HEK293 (cell line): Measurements from ENCODE around the gene TTC9C.

Source experiments
- HOXA7 ChIP-seq: sonication (generic); formaldehyde crosslinking; IDR thresholded peaks from 2 replicates; pipeline ENCODE4 v1.8.1; 2022; ENCODE audit warnings: missing genetic modification reagents, borderline replicate concordance
- PBX3 ChIP-seq: sonication (generic); formaldehyde crosslinking; IDR thresholded peaks from 2 replicates; pipeline ENCODE4 v1.8.1; 2022; ENCODE audit warnings: mild to moderate bottlenecking, moderate library complexity, missing genetic modification reagents
- ZEB2 ChIP-seq: fragments of 450-650 bp; formaldehyde crosslinking; IDR thresholded peaks from 2 replicates; pipeline ENCODE4 v1.5.1; 2016; ENCODE audit warnings: missing biosample characterization, missing genetic modification characterization
- ZFP3 ChIP-seq: fragments of 450-650 bp; formaldehyde crosslinking; IDR thresholded peaks from 2 replicates; pipeline ENCODE4 v1.5.1; 2016; ENCODE audit warnings: low read depth, missing biosample characterization, missing genetic modification characterization
- ZNF274 ChIP-seq, 2 experiments: fragments of 200-500 bp in 1 of 2; fragments of 450-650 bp in 1 of 2; sonication (Bioruptor generic) in 1 of 2; formaldehyde crosslinking in 1 of 2; IDR thresholded peaks; 2 replicates each; pipeline versions ENCODE4 v1.5.1 to v1.6.1; 2014 to 2016; ENCODE audit warnings: borderline replicate concordance in 1 of 2, inconsistent platforms in 1 of 2, low read length in 1 of 2, missing biosample characterization in 1 of 2, missing genetic modification characterization in 1 of 2
- ZNF302 ChIP-seq: fragments of 450-650 bp; formaldehyde crosslinking; IDR thresholded peaks from 2 replicates; pipeline ENCODE4 v1.5.1; 2016; ENCODE audit warnings: missing biosample characterization, missing genetic modification characterization, low read depth
- ZNF394 ChIP-seq: fragments of 450-650 bp; formaldehyde crosslinking; IDR thresholded peaks from 2 replicates; pipeline ENCODE4 v1.5.1; 2016; ENCODE audit warnings: missing biosample characterization, missing genetic modification characterization, mild to moderate bottlenecking, moderate library complexity, borderline replicate concordance
- ZNF623 ChIP-seq: fragments of 450-650 bp; formaldehyde crosslinking; IDR thresholded peaks from 2 replicates; pipeline ENCODE4 v1.5.1; 2016; ENCODE audit warnings: missing biosample characterization, missing genetic modification characterization
- ZNF645 ChIP-seq: fragments of 450-650 bp; formaldehyde crosslinking; IDR thresholded peaks from 2 replicates; pipeline ENCODE4; 2016; ENCODE audit warnings: missing biosample characterization, missing genetic modification characterization
- ZNF776 ChIP-seq: fragments of 450-650 bp; formaldehyde crosslinking; IDR thresholded peaks from 2 replicates; pipeline ENCODE4 v1.5.0; 2017; ENCODE audit warnings: missing biosample characterization, missing genetic modification characterization, borderline replicate concordance
- TF ChIP-seq, protein P1 (sequence below): fragments of 450-650 bp; formaldehyde crosslinking; IDR thresholded peaks from 2 replicates; pipeline ENCODE4 v1.5.1; 2016; ENCODE audit warnings: missing biosample characterization, missing genetic modification characterization, low read depth
- TF ChIP-seq, protein P2 (sequence below): fragments of 450-650 bp; formaldehyde crosslinking; IDR thresholded peaks from 2 replicates; pipeline ENCODE4 v1.5.1; 2016; ENCODE audit warnings: missing biosample characterization, missing genetic modification characterization

GRCh38 chr11:62771144-62772021, 43.1 kb downstream of the TTC9C start, which contains the start of gene TAF6L:
- TF ChIP-seq ZNF394, result peak; percentile 32; the same call in 1 of the 2 replicates
- TF ChIP-seq, protein P1, sequence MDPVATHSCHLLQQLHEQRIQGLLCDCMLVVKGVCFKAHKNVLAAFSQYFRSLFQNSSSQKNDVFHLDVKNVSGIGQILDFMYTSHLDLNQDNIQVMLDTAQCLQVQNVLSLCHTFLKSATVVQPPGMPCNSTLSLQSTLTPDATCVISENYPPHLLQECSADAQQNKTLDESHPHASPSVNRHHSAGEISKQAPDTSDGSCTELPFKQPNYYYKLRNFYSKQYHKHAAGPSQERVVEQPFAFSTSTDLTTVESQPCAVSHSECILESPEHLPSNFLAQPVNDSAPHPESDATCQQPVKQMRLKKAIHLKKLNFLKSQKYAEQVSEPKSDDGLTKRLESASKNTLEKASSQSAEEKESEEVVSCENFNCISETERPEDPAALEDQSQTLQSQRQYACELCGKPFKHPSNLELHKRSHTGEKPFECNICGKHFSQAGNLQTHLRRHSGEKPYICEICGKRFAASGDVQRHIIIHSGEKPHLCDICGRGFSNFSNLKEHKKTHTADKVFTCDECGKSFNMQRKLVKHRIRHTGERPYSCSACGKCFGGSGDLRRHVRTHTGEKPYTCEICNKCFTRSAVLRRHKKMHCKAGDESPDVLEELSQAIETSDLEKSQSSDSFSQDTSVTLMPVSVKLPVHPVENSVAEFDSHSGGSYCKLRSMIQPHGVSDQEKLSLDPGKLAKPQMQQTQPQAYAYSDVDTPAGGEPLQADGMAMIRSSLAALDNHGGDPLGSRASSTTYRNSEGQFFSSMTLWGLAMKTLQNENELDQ (tag by site-specific recombination), result no peak
- TF ChIP-seq, protein P2, sequence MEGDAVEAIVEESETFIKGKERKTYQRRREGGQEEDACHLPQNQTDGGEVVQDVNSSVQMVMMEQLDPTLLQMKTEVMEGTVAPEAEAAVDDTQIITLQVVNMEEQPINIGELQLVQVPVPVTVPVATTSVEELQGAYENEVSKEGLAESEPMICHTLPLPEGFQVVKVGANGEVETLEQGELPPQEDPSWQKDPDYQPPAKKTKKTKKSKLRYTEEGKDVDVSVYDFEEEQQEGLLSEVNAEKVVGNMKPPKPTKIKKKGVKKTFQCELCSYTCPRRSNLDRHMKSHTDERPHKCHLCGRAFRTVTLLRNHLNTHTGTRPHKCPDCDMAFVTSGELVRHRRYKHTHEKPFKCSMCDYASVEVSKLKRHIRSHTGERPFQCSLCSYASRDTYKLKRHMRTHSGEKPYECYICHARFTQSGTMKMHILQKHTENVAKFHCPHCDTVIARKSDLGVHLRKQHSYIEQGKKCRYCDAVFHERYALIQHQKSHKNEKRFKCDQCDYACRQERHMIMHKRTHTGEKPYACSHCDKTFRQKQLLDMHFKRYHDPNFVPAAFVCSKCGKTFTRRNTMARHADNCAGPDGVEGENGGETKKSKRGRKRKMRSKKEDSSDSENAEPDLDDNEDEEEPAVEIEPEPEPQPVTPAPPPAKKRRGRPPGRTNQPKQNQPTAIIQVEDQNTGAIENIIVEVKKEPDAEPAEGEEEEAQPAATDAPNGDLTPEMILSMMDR, result no peak; the same call in 1 of the 2 replicates
- no peak for TF ChIP-seq ZNF645
- no peak for TF ChIP-seq ZNF302 (tag by site-specific recombination)
- TF ChIP-seq ZFP3 (tag by site-specific recombination), result no peak
- TF ChIP-seq ZEB2, result peak; percentile 70; the same call in 1 of the 2 replicates
- no peak for TF ChIP-seq ZNF274 (IDR thresholded peaks at IDR 0.05; ENCODE audit: low read length)
- no peak for TF ChIP-seq ZNF274 (tag by site-specific recombination; IDR thresholded peaks at IDR 0.05; ENCODE audit: borderline replicate concordance)
- no peak for TF ChIP-seq HOXA7 (CRISPR knock-in tag)
- TF ChIP-seq PBX3 (CRISPR knock-in tag), result no peak
- TF ChIP-seq ZNF776 (tag by site-specific recombination), result no peak
- no peak for TF ChIP-seq ZNF623
